GM12878 (cell line): Measurements from ENCODE around the gene TMEM168. TPM values are rescaled to one million over a fixed set of nuclear protein-coding genes. Genes with fewer than 3 reads are reported as not detected.

Experiments used
- ATAC-seq: fragments of 200-7000 bp; cut with Tn5 transposase; 3 replicates; pipeline ENCODE4 v1.9.1; 2020; ENCODE audit warnings: mild to moderate bottlenecking, moderate library complexity
- BruUV-seq: library from RNA; stranded (reverse); fragments of 400-500 nt; replicated peaks from 2 replicates; lab custom pipeline; 2021; lab: Mats Ljungman, UMichigan
- CTCF ChIA-PET: fragments of 300-600 bp; sonication (Branson Sonifier 250); formaldehyde crosslinking; extraction: SDS; loops from one replicate; lab custom pipeline; 2021; ENCODE audit warnings: inconsistent platforms; lab: Yijun Ruan, JAX
- POLR2A ChIA-PET: fragments of 350-600 bp; formaldehyde crosslinking; extraction: SDS; loops from one replicate; lab custom pipeline; 2021; ENCODE audit warnings: inconsistent platforms; lab: Charles Lee
- RAD21 ChIA-PET: fragments of 300-600 bp; sonication (Branson Sonifier 250); formaldehyde crosslinking; loops from one replicate; lab custom pipeline; 2023; ENCODE audit warnings: antibody characterized with exemption; ENCODE audit not compliant: unreplicated experiment; lab: Charles Lee
- SMC1A ChIA-PET: fragments of 300-600 bp; sonication (Branson Sonifier 250); formaldehyde crosslinking; loops from one replicate; lab custom pipeline; 2023; ENCODE audit not compliant: unreplicated experiment, uncharacterized antibody; lab: Charles Lee
- DNase-seq: peaks from one replicate; pipeline ENCODE4 v3.0.0-alpha.2; 2011; ENCODE audit warnings: low read depth, low spot score
- FAIRE-seq: peaks from 3 replicates; lab custom pipeline; 2011; peaks lifted over from hg19 to GRCh38; lab: Jason Lieb, UNC
- H2AFZ ChIP-seq: 2 replicates; pipeline ENCODE4 v1.6.0; 2011; ENCODE audit warnings: low read depth, low read length, control low read depth; ENCODE audit not compliant: control insufficient read depth
- H3K27ac ChIP-seq: 2 replicates; pipeline ENCODE4 v1.5.1; 2011; ENCODE audit warnings: control low read depth; ENCODE audit not compliant: control insufficient read depth, insufficient read depth
- H3K27me3 ChIP-seq, 2 experiments: replicated peaks in 1 of 2; 2 replicates each; pipeline versions ENCODE4 v1.6.0 to v1.6.1; 2011; ENCODE audit warnings: low read length in 1 of 2; ENCODE audit not compliant: control insufficient read depth in 2 of 2, insufficient read depth in 2 of 2
- H3K36me3 ChIP-seq, 2 experiments: 2 replicates each; pipeline ENCODE4 v1.5.1; 2011; ENCODE audit warnings: low read length in 1 of 2; ENCODE audit not compliant: control insufficient read depth in 2 of 2, insufficient read depth in 2 of 2
- H3K4me1 ChIP-seq: 2 replicates; pipeline ENCODE4 v1.6.1; 2011; ENCODE audit warnings: mild to moderate bottlenecking, low read length, moderate library complexity, mixed read lengths; ENCODE audit not compliant: control insufficient read depth, insufficient read depth
- H3K4me2 ChIP-seq: 2 replicates; pipeline ENCODE4 v1.6.0; 2011; ENCODE audit warnings: control low read depth; ENCODE audit not compliant: control insufficient read depth, insufficient read depth
- H3K4me3 ChIP-seq: fragments of 200-600 bp; sonication (generic); 2 replicates; pipeline ENCODE4 v1.5.1; 2016
- H3K79me2 ChIP-seq: 2 replicates; pipeline ENCODE4 v1.6.0; 2011; ENCODE audit warnings: low read length; ENCODE audit not compliant: control insufficient read depth, insufficient read depth
- H3K9ac ChIP-seq: 2 replicates; pipeline ENCODE4 v1.8.0; 2011; ENCODE audit warnings: low read length, control low read depth, mixed read lengths; ENCODE audit not compliant: control insufficient read depth, insufficient read depth
- H3K9me3 ChIP-seq: replicated peaks from 3 replicates; pipeline ENCODE4 v1.5.1; 2011; ENCODE audit warnings: mild to moderate bottlenecking, low read length; ENCODE audit not compliant: control insufficient read depth, insufficient read depth
- H4K20me1 ChIP-seq: 2 replicates; pipeline ENCODE4 v1.6.0; 2011; ENCODE audit not compliant: control insufficient read depth, insufficient read depth
- BCLAF1 ChIP-seq: fragments of 450-650 bp; IDR thresholded peaks from 2 replicates; pipeline ENCODE4 v1.6.1; 2017; ENCODE audit warnings: antibody characterized with exemption, mild to moderate bottlenecking, moderate library complexity
- CEBPB ChIP-seq, 2 experiments: fragments of 150-350 bp in 1 of 2; IDR thresholded peaks; 2 replicates each; pipeline ENCODE4 v1.6.1; 2012 to 2014; ENCODE audit warnings: low read depth in 2 of 2, low read length in 2 of 2, borderline replicate concordance in 1 of 2, inconsistent platforms in 1 of 2
- CTCF ChIP-seq, 3 experiments: IDR thresholded peaks in 2 of 3; conservative IDR thresholded peaks in 1 of 3; 2 replicates each; pipeline ENCODE4 v1.5.1; 2011; ENCODE audit warnings: low read depth in 3 of 3, low read length in 3 of 3, mild to moderate bottlenecking in 3 of 3, control low read depth in 2 of 3, moderate library complexity in 2 of 3, inconsistent platforms in 1 of 3, mixed read lengths in 1 of 3; ENCODE audit not compliant: control insufficient read depth in 2 of 3, insufficient read depth in 1 of 3; ENCODE audit errors: extremely low read depth in 1 of 3
- IRF5 ChIP-seq: fragments of 450-650 bp; IDR thresholded peaks from 2 replicates; pipeline ENCODE4 v1.6.1; 2017; ENCODE audit warnings: borderline replicate concordance
- RAD21 ChIP-seq: IDR thresholded peaks from 2 replicates; pipeline ENCODE4 v1.6.1; 2011; ENCODE audit warnings: mild to moderate bottlenecking, low read depth, low read length, moderate library complexity; ENCODE audit not compliant: insufficient read depth
- SMC3 ChIP-seq: IDR thresholded peaks from 2 replicates; pipeline ENCODE4 v1.6.1; 2011; ENCODE audit warnings: low read length, improper control_type of control experiment, borderline replicate concordance
- STAT3 ChIP-seq: IDR thresholded peaks from 2 replicates; pipeline ENCODE4 v1.6.1; 2011; ENCODE audit warnings: low read depth, low read length, improper control_type of control experiment
- WGBS: methylation state at CpG from one replicate; pipeline ENCODE4 v1.1.6; 2016; ENCODE audit warnings: low lambda C conversion rate; ENCODE audit not compliant: insufficient replicate concordance, insufficient coverage; ENCODE audit errors: missing lambda C conversion rate; 5-methylcytosine and 5-hydroxymethylcytosine counted together
- in situ Hi-C: fragments of 300-500 bp; cut with MboI; formaldehyde crosslinking; loops from 9 replicates; pipeline ENCODE4 v1.14.3; 2018; ENCODE audit warnings: mixed read lengths
- intact Hi-C: fragments of 100-400 bp; cut with micrococcal nuclease; formaldehyde crosslinking; loops from one replicate; pipeline ENCODE4 v1.14.2; 2022; ENCODE audit not compliant: unreplicated experiment
- polyA plus RNA-seq, 11 experiments: library from polyadenylated mRNA; depleted of rRNA in 4 of 11; unstranded in 6 of 11; stranded (reverse) in 5 of 11; fragments of >200 nt; fragmentation: Nextera tagmentation in 4 of 11; fragmentation: Illumina TruSeq in 1 of 11; extraction: Ambion mirVana in 4 of 11; extraction: Trizol in 1 of 11; gene quantifications; 1 replicate in 1 of 11; 2 replicates in 10 of 11; pipeline versions ENCODE4 v1.2.1 to v1.2.3, GENCODE V29; 2011 to 2016; ENCODE audit warnings: inconsistent platforms in 2 of 11, missing spikeins in 2 of 11, low read depth in 1 of 11
- total RNA-seq, 4 experiments: library from RNA; depleted of rRNA in 3 of 4; stranded (reverse); fragments of >200 nt in 3 of 4; fragmentation: Illumina TruSeq in 1 of 4; extraction: Trizol in 1 of 4; gene quantifications; 2 replicates each; pipeline versions ENCODE4 v1.2.1 to v1.2.3, GENCODE V29; 2013 to 2021
- TF ChIP-seq, protein P1 (sequence below): IDR thresholded peaks from 2 replicates; pipeline ENCODE4 v1.6.1; 2012; ENCODE audit warnings: mild to moderate bottlenecking, low read depth, low read length

Gene TMEM168
- total and polyA plus RNA-seq, 10 of the 15 experiments (the other 5 are each of a cell fraction or from before 2014, with no cell fraction given) = 9.1 to 44.2 (median 19.8) TPM

DNA sequence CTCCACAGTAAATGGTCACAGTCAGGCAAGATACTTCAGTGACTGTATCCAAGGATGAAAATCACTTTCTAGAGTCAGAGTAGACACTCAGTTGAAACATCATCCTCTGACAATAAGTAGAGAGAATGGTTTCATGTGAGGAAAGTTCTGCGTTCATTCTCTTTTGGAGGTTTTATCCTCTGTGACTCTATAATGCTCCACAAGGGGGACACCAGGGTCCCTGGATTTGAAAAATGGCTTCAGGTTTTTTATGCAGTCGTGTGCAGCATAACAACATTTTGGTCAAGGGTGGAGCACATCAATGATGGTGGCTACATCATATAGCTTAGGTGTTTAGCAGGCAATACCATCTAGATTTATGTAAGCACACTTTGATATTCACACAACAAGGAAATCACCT lies 40.4 kb downstream of the TMEM168 start:
- H3K9ac ChIP-seq = no peak overlapping the region
- 50% methylated on average over 2 of the region's 2 CpGs for WGBS
- FAIRE-seq = no peak
- peak in 1 of 3 experiments; percentile 11; a peak in 1 of 6 replicates for TF ChIP-seq CTCF (IDR thresholded peaks at IDR 0.05 in 2 of 3, conservative IDR thresholded peaks at IDR 0.05 in 1 of 3; ENCODE audit: control insufficient read depth in 2 of 3, extremely low read depth in 1 of 3, insufficient read depth in 1 of 3, low read depth in 3 of 3, low read length in 3 of 3)
- TF ChIP-seq BCLAF1 = no peak
- peak; percentile 22; the same call in 1 of the 2 replicates for TF ChIP-seq SMC3
- TF ChIP-seq, protein P1, sequence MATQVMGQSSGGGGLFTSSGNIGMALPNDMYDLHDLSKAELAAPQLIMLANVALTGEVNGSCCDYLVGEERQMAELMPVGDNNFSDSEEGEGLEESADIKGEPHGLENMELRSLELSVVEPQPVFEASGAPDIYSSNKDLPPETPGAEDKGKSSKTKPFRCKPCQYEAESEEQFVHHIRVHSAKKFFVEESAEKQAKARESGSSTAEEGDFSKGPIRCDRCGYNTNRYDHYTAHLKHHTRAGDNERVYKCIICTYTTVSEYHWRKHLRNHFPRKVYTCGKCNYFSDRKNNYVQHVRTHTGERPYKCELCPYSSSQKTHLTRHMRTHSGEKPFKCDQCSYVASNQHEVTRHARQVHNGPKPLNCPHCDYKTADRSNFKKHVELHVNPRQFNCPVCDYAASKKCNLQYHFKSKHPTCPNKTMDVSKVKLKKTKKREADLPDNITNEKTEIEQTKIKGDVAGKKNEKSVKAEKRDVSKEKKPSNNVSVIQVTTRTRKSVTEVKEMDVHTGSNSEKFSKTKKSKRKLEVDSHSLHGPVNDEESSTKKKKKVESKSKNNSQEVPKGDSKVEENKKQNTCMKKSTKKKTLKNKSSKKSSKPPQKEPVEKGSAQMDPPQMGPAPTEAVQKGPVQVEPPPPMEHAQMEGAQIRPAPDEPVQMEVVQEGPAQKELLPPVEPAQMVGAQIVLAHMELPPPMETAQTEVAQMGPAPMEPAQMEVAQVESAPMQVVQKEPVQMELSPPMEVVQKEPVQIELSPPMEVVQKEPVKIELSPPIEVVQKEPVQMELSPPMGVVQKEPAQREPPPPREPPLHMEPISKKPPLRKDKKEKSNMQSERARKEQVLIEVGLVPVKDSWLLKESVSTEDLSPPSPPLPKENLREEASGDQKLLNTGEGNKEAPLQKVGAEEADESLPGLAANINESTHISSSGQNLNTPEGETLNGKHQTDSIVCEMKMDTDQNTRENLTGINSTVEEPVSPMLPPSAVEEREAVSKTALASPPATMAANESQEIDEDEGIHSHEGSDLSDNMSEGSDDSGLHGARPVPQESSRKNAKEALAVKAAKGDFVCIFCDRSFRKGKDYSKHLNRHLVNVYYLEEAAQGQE = no peak
- no peak for TF ChIP-seq CEBPB (IDR thresholded peaks at IDR 0.05; ENCODE audit: borderline replicate concordance in 1 of 2, low read depth in 2 of 2, low read length in 2 of 2)
- TF ChIP-seq IRF5 = no peak
- peak; percentile 27; the same call in 1 of the 2 replicates for TF ChIP-seq RAD21
- no peak for TF ChIP-seq STAT3
- TF ChIP-seq, all 136 proteins: peak for 3
- in situ Hi-C loops = no loop called here
- no TSS peak for BruUV-seq
- RAD21 ChIA-PET = no interaction called here
- no peaks in the 10 kb centered on the region for H3K4me1 ChIP-seq
- H3K27me3 ChIP-seq = no peaks in the 10 kb centered on the region
- no peak overlapping the region for H2AFZ ChIP-seq
- no peaks in the 10 kb centered on the region for H3K9me3 ChIP-seq
- H4K20me1 ChIP-seq = no peaks in the 10 kb centered on the region
- POLR2A ChIA-PET = no interaction called here
- DNase-seq (no peak), ATAC-seq (no peak)
- no peaks in the 10 kb centered on the region for H3K36me3 ChIP-seq
- CTCF ChIA-PET = interaction anchor here (0.6 to 1.5 kb wide), 3 partner anchors 149 to 200 kb away, joined by 3 to 4 read pairs (median 3); no protein-coding TSS in a partner anchor
- no peak overlapping the region for H3K4me3 ChIP-seq
- intact Hi-C loops = loop anchor here (5.0 kb wide), 1 partner anchor 148 kb away; no protein-coding TSS in a partner anchor
- SMC1A ChIA-PET = no interaction called here
- H3K4me2 ChIP-seq = no peak overlapping the region
- no peaks in the 10 kb centered on the region for H3K79me2 ChIP-seq
- H3K27ac ChIP-seq = no peak overlapping the region
